B cell (primary cell): ENCODE results near the gene PPP1R14B. TPM values are rescaled to one million over a fixed set of nuclear protein-coding genes. Genes with fewer than 3 reads are reported as not detected.

Source experiments
- ATAC-seq: fragments of 200-7000 bp; cut with Tn5 transposase; one replicate; pipeline ENCODE4 v1.10.0; 2021; ENCODE audit warnings: low read depth, mild to moderate bottlenecking, moderate number of reproducible peaks, moderate library complexity
- CTCF ChIA-PET: fragments of 350-600 bp; sonication (Branson Sonifier 250); formaldehyde crosslinking; loops from one replicate; lab custom pipeline; 2021; ENCODE audit warnings: antibody characterized with exemption, inconsistent platforms; lab: Charles Lee
- POLR2A ChIA-PET: fragments of 350-600 bp; sonication (Branson Sonifier 250); formaldehyde crosslinking; loops from one replicate; lab custom pipeline; 2021; ENCODE audit warnings: antibody characterized with exemption; lab: Charles Lee
- DNase-seq: peaks from one replicate; pipeline ENCODE4 v3.0.0; 2013
- H2AFZ ChIP-seq: 2 replicates; pipeline ENCODE4 v1.6.1; 2012; ENCODE audit warnings: mild to moderate bottlenecking, low read depth, low read length; ENCODE audit not compliant: insufficient read depth, poor library complexity, severe bottlenecking
- H3K27ac ChIP-seq, 2 donors: 1 replicate in 1 of 2; 2 replicates in 1 of 2; pipeline ENCODE4 v1.5.1; 2012 to 2013; ENCODE audit warnings: low read length in 2 of 2, mild to moderate bottlenecking in 2 of 2, moderate library complexity in 1 of 2
- H3K27me3 ChIP-seq, 4 experiments: fragments of 200-600 bp in 1 of 4; sonication (generic) in 1 of 4; replicated peaks in 1 of 4; 1 replicate in 2 of 4; 2 replicates in 2 of 4; pipeline versions ENCODE4 v1.6.1 to v1.7.0; 2013 to 2016; ENCODE audit warnings: low read length in 3 of 4, mild to moderate bottlenecking in 2 of 4, mixed read lengths in 1 of 4, moderate library complexity in 1 of 4; ENCODE audit not compliant: insufficient read depth in 4 of 4, control insufficient read depth in 3 of 4; ENCODE audit errors: control extremely low read depth in 1 of 4
- H3K36me3 ChIP-seq, 2 experiments: replicated peaks in 1 of 2; 1 replicate in 1 of 2; 2 replicates in 1 of 2; pipeline versions ENCODE4 v1.6.1 to v1.7.1; 2013; ENCODE audit warnings: low read length in 1 of 2; ENCODE audit not compliant: insufficient read depth in 2 of 2, control insufficient read depth in 1 of 2; ENCODE audit errors: control extremely low read depth in 1 of 2, extremely low read depth in 1 of 2
- H3K4me1 ChIP-seq, 2 donors: fragments of 200-600 bp in 1 of 2; sonication (generic) in 1 of 2; 1 replicate in 1 of 2; 2 replicates in 1 of 2; pipeline versions ENCODE4 v1.5.1 to v1.6.1; 2013 to 2017; ENCODE audit warnings: low read length in 2 of 2; ENCODE audit not compliant: control insufficient read depth in 2 of 2, insufficient read depth in 2 of 2
- H3K4me2 ChIP-seq: replicated peaks from 2 replicates; pipeline ENCODE3; 2012; ENCODE audit warnings: mild to moderate bottlenecking, low read depth, low read length; ENCODE audit not compliant: poor library complexity, severe bottlenecking
- H3K4me3 ChIP-seq, 5 experiments: fragments of 200-600 bp in 1 of 5; sonication (generic) in 1 of 5; 1 replicate in 3 of 5; 2 replicates in 2 of 5; pipeline versions ENCODE4 v1.5.1 to v1.7.0; 2011 to 2016; ENCODE audit warnings: low read length in 4 of 5, mild to moderate bottlenecking in 4 of 5, low read depth in 2 of 5, control low read depth in 1 of 5, moderate library complexity in 1 of 5; ENCODE audit not compliant: insufficient read depth in 1 of 5; ENCODE audit errors: control extremely low read depth in 1 of 5, extremely low read depth in 1 of 5
- H3K79me2 ChIP-seq: fragments of 200-600 bp; sonication (generic); one replicate; pipeline ENCODE4 v1.6.0; 2016; ENCODE audit warnings: low read length; ENCODE audit not compliant: control insufficient read depth, insufficient read depth
- H3K9ac ChIP-seq: fragments of 200-600 bp; sonication (generic); 2 replicates; pipeline ENCODE4 v1.6.1; 2017; ENCODE audit warnings: mild to moderate bottlenecking, low read length, moderate library complexity
- H3K9me3 ChIP-seq, 3 donors: one replicate each; pipeline versions ENCODE4 v1.6.1 to v1.7.1; 2013; ENCODE audit warnings: low read length in 2 of 3; ENCODE audit not compliant: control insufficient read depth in 2 of 3, insufficient read depth in 1 of 3; ENCODE audit errors: control extremely low read depth in 1 of 3
- H4K20me1 ChIP-seq: 2 replicates; pipeline ENCODE4 v1.6.0; 2012; ENCODE audit warnings: mild to moderate bottlenecking, low read length; ENCODE audit not compliant: insufficient read depth, control insufficient read depth, poor library complexity, severe bottlenecking
- H3K27ac Mint-ChIP-seq: one replicate; pipeline ENCODE4 v1.8.0; 2021; ENCODE audit warnings: mixed read lengths
- H3K27me3 Mint-ChIP-seq: one replicate; pipeline ENCODE4 v1.8.0; 2021; ENCODE audit warnings: mixed read lengths
- H3K4me1 Mint-ChIP-seq: one replicate; pipeline ENCODE4 v1.8.0; 2021; ENCODE audit warnings: mixed read lengths
- H3K4me3 Mint-ChIP-seq: one replicate; pipeline ENCODE4 v1.8.0; 2021; ENCODE audit warnings: mixed read lengths
- H3K9me3 Mint-ChIP-seq: one replicate; pipeline ENCODE4 v1.8.0; 2022; ENCODE audit warnings: mixed read lengths; ENCODE audit not compliant: insufficient read depth
- CTCF ChIP-seq: fragments of 200-600 bp; IDR thresholded peaks from one replicate; pipeline ENCODE4 v1.8.0; 2022; ENCODE audit warnings: antibody characterized with exemption, mild to moderate bottlenecking
- EZH2 ChIP-seq: IDR thresholded peaks from 2 replicates; pipeline ENCODE4 v1.6.1; 2012; ENCODE audit warnings: borderline replicate concordance, low read depth, mild to moderate bottlenecking, moderate library complexity, low read length; ENCODE audit not compliant: insufficient read depth, poor library complexity, severe bottlenecking
- WGBS: methylation state at CpG from one replicate; pipeline ENCODE4 v1.1.5; 2013; ENCODE audit warnings: missing lambda C conversion rate; ENCODE audit not compliant: insufficient coverage; 5-methylcytosine and 5-hydroxymethylcytosine counted together
- intact Hi-C: fragments of 100-400 bp; cut with micrococcal nuclease; formaldehyde crosslinking; loops from one replicate; pipeline ENCODE4 v1.10.0; 2022
- polyA plus RNA-seq: library from polyadenylated mRNA; depleted of rRNA; stranded (reverse); fragments of >200 nt; gene quantifications from 2 replicates; pipeline ENCODE4 v1.2.3, GENCODE V29; 2012
- total RNA-seq, 2 donors: library from RNA; stranded (reverse); fragments of 120-200 nt in 1 of 2; gene quantifications; 1 replicate in 1 of 2; 2 replicates in 1 of 2; pipeline versions ENCODE4 v1.2.3 to v1.2.4, GENCODE V29; 2013 to 2022

PPP1R14B gene
- total and polyA plus RNA-seq, 2 donors (not counting 1 experiment from before 2014, with no cell fraction given), result 41.2 to 51.0 TPM

- Histone ChIP-seq H3K27me3 (no peaks in the 10 kb centered on the region), H3K9ac (peak overlapping the region; percentile 74), H3K4me3 (peak overlapping the region; percentile 67 to 98 (median 78)), H2AFZ (peak overlapping the region; percentile 85), H4K20me1 (peaks cover 23% of the 10 kb centered on the region), H3K27ac (peak overlapping the region; percentile 84), H3K9me3 (no peaks in the 10 kb centered on the region), H3K4me1 (peaks cover 44 to 66% of the 10 kb centered on the region in 2 donors), H3K79me2 (peaks cover 31% of the 10 kb centered on the region), H3K4me2 (peak overlapping the region; percentile 99), H3K36me3 (peaks cover 0 to 2% of the 10 kb centered on the region in 2 experiments)
- H3K4me3 Mint-ChIP-seq, result peak overlapping the region; percentile 95
- WGBS, result 0% methylated on average over 3 of the region's 8 CpGs
- no peak for TF ChIP-seq EZH2
- no peak for TF ChIP-seq CTCF
- no peak for DNase-seq
- no peaks in the 10 kb centered on the region for H3K27me3 Mint-ChIP-seq
- ChIA-PET CTCF (interaction anchor here (0.8 to 1.6 kb wide), 4 partner anchors 15 to 27 kb away, joined by 3 to 6 read pairs (median 4); partner anchors contain the start of genes PLCB3 and PPP1R14B), POLR2A (interaction anchor here (0.7 to 2.4 kb wide), 4 partner anchors 10 to 565 kb away, joined by 7 to 13 read pairs (median 9); partner anchors contain the start of genes FERMT3 and FKBP2)
- peaks cover 58% of the 10 kb centered on the region for H3K4me1 Mint-ChIP-seq
- ATAC-seq, result no peak
- intact Hi-C loops, result loop anchor here (1.0 to 2.0 kb wide), 6 partner anchors 10 to 74 kb away; partner anchors contain the start of genes BAD, ESRRA, FKBP2 and GPR137
- H3K27ac Mint-ChIP-seq, result peak overlapping the region; percentile 97
- no peaks in the 10 kb centered on the region for H3K9me3 Mint-ChIP-seq
Measured at GRCh38 chr11:64230985-64231365, 15.8 kb downstream of the PPP1R14B start.
